Neuron (in vitro differentiated cells): ENCODE results near the gene ATMIN.

ENCODE experiments used
- H2AFZ ChIP-seq: one replicate; pipeline ENCODE4 v1.6.1; 2013; ENCODE audit warnings: low read depth, mild to moderate bottlenecking, inconsistent platforms, low read length, moderate library complexity
- H3K27me3 ChIP-seq: one replicate; pipeline ENCODE4 v1.6.1; 2013; ENCODE audit warnings: low read length; ENCODE audit not compliant: insufficient read depth
- H3K36me3 ChIP-seq: one replicate; pipeline ENCODE4 v1.6.1; 2013; ENCODE audit warnings: low read length; ENCODE audit not compliant: insufficient read depth
- H3K4me1 ChIP-seq: one replicate; pipeline ENCODE4 v1.6.1; 2013; ENCODE audit warnings: low read length; ENCODE audit not compliant: insufficient read depth
- H3K4me3 ChIP-seq: 2 replicates; pipeline ENCODE4 v1.5.1; 2013; ENCODE audit warnings: mild to moderate bottlenecking, low read length, moderate library complexity
- H3K9me3 ChIP-seq: one replicate; pipeline ENCODE4 v1.6.1; 2013; ENCODE audit warnings: low read length

ATMIN gene, protein sequence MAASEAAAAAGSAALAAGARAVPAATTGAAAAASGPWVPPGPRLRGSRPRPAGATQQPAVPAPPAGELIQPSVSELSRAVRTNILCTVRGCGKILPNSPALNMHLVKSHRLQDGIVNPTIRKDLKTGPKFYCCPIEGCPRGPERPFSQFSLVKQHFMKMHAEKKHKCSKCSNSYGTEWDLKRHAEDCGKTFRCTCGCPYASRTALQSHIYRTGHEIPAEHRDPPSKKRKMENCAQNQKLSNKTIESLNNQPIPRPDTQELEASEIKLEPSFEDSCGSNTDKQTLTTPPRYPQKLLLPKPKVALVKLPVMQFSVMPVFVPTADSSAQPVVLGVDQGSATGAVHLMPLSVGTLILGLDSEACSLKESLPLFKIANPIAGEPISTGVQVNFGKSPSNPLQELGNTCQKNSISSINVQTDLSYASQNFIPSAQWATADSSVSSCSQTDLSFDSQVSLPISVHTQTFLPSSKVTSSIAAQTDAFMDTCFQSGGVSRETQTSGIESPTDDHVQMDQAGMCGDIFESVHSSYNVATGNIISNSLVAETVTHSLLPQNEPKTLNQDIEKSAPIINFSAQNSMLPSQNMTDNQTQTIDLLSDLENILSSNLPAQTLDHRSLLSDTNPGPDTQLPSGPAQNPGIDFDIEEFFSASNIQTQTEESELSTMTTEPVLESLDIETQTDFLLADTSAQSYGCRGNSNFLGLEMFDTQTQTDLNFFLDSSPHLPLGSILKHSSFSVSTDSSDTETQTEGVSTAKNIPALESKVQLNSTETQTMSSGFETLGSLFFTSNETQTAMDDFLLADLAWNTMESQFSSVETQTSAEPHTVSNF

DNA sequence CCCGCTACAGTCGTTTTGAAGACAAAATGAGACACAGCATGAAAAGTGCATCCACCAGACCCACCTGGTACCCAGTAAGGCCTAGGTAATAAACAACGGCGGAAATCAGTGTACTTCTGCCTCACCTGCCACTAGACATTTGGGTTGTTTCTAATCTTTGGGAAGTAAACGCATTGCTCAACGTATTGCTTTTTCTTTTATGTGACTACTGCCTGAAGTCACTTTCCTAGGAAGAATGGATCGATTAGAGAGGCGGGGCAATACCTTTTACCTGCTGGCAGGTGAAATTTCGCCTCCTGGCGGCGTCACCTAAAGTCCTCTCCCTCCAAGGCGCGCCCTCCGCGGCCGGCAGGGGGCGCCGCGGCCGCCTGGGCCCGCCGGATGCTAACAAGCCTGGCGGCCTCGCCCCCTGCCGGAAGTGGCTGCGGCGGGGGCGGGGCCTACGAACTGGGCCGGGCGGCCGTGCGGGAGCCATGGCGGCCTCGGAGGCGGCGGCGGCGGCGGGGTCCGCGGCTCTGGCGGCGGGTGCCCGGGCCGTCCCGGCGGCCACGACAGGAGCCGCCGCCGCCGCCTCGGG is at the start of gene ATMIN:
Gene ATMIN (plus strand): TSS at position 445 of the 577 bp plus-strand sequence. CDS start 29 bp downstream, at position 474.
- H3K36me3 ChIP-seq = peaks cover 25% of the 10 kb centered on the region
- H2AFZ ChIP-seq = peak within 1 kb of the TSS; percentile 58
- H3K4me3 ChIP-seq = peak within 1 kb of the TSS; percentile 67
- peaks cover 9% of the 10 kb centered on the region for H3K4me1 ChIP-seq
- no peaks in the 10 kb centered on the region for H3K27me3 ChIP-seq
- H3K9me3 ChIP-seq = no peaks in the 10 kb centered on the region

DNA sequence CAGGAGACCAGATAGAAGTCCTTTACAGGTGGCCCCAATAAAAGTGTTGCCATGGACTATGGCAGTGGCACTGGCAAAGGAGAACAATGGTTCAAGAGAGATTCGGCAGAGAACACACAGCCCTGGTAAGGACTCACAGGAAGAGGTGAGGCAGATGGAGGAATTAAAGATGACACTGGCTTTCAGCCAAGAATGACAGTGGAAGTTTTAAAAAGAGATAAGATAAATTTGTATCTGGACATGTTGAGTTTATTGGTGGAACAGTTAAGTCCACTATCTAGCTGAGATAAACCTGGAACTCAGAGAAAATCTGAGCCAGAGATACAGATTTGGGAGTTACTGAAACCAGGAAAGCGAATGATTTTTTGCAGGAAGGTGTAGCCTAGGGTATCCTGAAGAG is 49.1 kb upstream of the ATMIN start:
- Histone ChIP-seq H3K36me3 (peaks cover 7% of the 10 kb centered on the region), H3K27me3 (no peaks in the 10 kb centered on the region), H3K4me1 (no peaks in the 10 kb centered on the region), H3K4me3 (no peak overlapping the region), H3K9me3 (no peaks in the 10 kb centered on the region), H2AFZ (no peak overlapping the region)

- no peak overlapping the region for H3K4me3 ChIP-seq
- H3K9me3 ChIP-seq = no peaks in the 10 kb centered on the region
- no peaks in the 10 kb centered on the region for H3K27me3 ChIP-seq
- peaks cover 4% of the 10 kb centered on the region for H3K4me1 ChIP-seq
- H2AFZ ChIP-seq = no peak overlapping the region
- H3K36me3 ChIP-seq = peaks cover 5% of the 10 kb centered on the region
Observed at GRCh38 chr16:80988756-80989155, 46.9 kb upstream of the ATMIN start.

DNA sequence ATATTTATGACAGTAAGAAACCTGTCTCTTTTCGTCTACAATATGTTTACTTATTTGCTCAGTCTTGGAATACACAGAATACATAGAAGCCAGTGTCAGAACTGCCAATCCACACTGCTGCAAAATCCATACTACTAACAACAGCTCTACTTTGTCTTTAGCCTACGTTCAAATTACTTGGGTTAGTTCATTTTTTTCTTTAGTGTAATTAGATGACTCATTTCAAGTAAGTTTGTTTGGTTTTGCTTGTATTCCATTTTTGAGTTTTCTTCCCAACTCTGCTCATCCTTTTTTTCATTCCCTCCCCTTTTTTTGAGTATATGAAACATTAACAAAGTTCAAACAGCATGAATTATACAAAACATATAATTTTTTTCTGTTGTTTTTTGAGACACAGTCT is 45.8 kb upstream of the ATMIN start:
- Histone ChIP-seq H3K4me3 (no peak overlapping the region), H3K9me3 (no peaks in the 10 kb centered on the region), H2AFZ (no peak overlapping the region), H3K4me1 (peaks cover 4% of the 10 kb centered on the region), H3K36me3 (peaks cover 5% of the 10 kb centered on the region), H3K27me3 (no peaks in the 10 kb centered on the region)

DNA sequence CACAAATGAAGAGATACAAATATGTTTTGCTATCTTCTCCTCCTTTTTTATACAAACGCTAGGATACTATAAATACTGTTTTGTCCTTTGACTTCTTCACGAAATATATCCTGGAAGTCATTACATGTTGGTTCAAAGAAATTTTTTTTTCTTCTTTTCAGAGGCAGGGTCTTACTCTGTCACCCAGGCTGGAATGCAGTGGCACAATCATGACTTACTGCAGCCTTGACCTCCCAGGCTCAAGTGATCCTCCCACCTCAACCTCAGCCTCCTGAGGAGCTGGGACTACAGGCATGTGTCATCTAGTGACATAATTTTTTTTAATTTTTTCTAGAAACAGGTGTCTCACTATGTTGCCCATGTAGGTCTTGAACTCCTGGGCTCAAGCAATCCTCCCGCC is 45.1 kb upstream of the ATMIN start:
- peaks cover 9% of the 10 kb centered on the region for H3K36me3 ChIP-seq
- H3K4me1 ChIP-seq = peaks cover 4% of the 10 kb centered on the region
- no peak overlapping the region for H3K4me3 ChIP-seq
- no peak overlapping the region for H2AFZ ChIP-seq
- H3K27me3 ChIP-seq = no peaks in the 10 kb centered on the region
- no peaks in the 10 kb centered on the region for H3K9me3 ChIP-seq

DNA sequence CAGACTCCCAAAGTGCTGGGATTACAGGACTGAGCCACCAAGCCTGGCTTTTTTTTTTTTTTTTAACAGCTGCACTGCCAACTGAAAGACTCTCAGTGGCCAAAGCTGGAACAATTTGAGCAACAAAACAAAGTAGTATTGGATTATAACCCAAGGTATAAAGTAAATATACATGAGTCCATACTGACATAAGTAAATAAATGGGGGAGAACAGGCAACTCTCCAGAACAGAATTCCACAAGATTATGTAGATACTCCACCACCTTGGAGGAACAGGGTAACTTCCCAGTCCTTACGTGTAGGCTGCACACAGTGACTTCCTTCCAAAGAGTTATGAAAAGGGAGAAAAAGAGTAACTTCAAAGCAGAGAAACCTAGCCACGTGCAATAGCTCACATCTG is 44.7 kb upstream of the ATMIN start:
- H3K4me3 ChIP-seq = no peak overlapping the region
- no peaks in the 10 kb centered on the region for H3K9me3 ChIP-seq
- no peak overlapping the region for H2AFZ ChIP-seq
- peaks cover 9% of the 10 kb centered on the region for H3K36me3 ChIP-seq
- peaks cover 4% of the 10 kb centered on the region for H3K4me1 ChIP-seq
- no peaks in the 10 kb centered on the region for H3K27me3 ChIP-seq

DNA sequence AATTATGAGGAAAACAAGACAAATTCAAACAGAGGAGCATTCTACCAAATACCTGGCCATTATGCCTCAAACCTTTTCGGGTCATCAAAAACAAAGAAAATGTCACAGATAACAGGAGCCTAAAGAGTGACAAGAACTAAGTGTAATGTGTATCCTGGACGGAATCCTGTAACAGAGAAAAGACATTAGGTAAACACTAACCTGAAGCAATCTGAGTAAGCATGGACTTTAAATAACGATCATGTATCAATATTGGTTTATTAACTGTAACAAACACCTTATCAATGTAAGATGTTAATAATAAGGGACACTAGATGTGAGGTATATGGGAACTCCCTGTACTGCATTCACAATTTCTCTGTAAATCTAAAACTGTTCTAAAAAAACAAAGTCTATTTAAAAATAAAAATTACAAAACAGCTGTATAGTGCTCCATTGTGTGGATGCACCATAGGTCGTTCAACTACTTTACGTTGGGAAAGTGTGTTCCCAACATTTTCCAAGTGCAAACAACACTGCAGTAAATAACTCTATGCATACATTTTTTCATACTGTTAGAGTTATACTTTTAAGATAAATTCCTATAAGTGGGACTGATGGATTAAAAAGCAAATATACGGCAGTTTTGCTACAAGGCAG is 43.7 kb upstream of the ATMIN start:
- H3K36me3 ChIP-seq = peaks cover 9% of the 10 kb centered on the region
- H3K9me3 ChIP-seq = no peaks in the 10 kb centered on the region
- H2AFZ ChIP-seq = no peak overlapping the region
- no peak overlapping the region for H3K4me3 ChIP-seq
- H3K27me3 ChIP-seq = no peaks in the 10 kb centered on the region
- peaks cover 4% of the 10 kb centered on the region for H3K4me1 ChIP-seq

- Histone ChIP-seq H3K4me1 (peaks cover 4% of the 10 kb centered on the region), H3K4me3 (no peak overlapping the region), H3K36me3 (peaks cover 9% of the 10 kb centered on the region), H2AFZ (no peak overlapping the region), H3K27me3 (no peaks in the 10 kb centered on the region), H3K9me3 (no peaks in the 10 kb centered on the region)
Observed at GRCh38 chr16:80992676-80993293, 42.9 kb upstream of the ATMIN start.

- peaks cover 4% of the 10 kb centered on the region for H3K4me1 ChIP-seq
- no peaks in the 10 kb centered on the region for H3K9me3 ChIP-seq
- peaks cover 9% of the 10 kb centered on the region for H3K36me3 ChIP-seq
- no peak overlapping the region for H2AFZ ChIP-seq
- H3K4me3 ChIP-seq = no peak overlapping the region
- H3K27me3 ChIP-seq = no peaks in the 10 kb centered on the region
Observed at GRCh38 chr16:80993307-80993706, 42.3 kb upstream of the ATMIN start.

GRCh38 chr16:80993834-80994233 is 41.8 kb upstream of the ATMIN start:
- Histone ChIP-seq H3K27me3 (no peaks in the 10 kb centered on the region), H3K36me3 (peaks cover 9% of the 10 kb centered on the region), H3K9me3 (no peaks in the 10 kb centered on the region), H3K4me3 (no peak overlapping the region), H2AFZ (no peak overlapping the region), H3K4me1 (peaks cover 4% of the 10 kb centered on the region)

GRCh38 chr16:80994451-80994850 is 41.2 kb upstream of the ATMIN start:
- Histone ChIP-seq H3K4me3 (no peak overlapping the region), H3K36me3 (peaks cover 9% of the 10 kb centered on the region), H3K27me3 (no peaks in the 10 kb centered on the region), H3K9me3 (no peaks in the 10 kb centered on the region), H2AFZ (no peak overlapping the region), H3K4me1 (peaks cover 4% of the 10 kb centered on the region)

- no peaks in the 10 kb centered on the region for H3K27me3 ChIP-seq
- no peaks in the 10 kb centered on the region for H3K9me3 ChIP-seq
- H3K4me3 ChIP-seq = no peak overlapping the region
- no peak overlapping the region for H2AFZ ChIP-seq
- peaks cover 4% of the 10 kb centered on the region for H3K4me1 ChIP-seq
- peaks cover 5% of the 10 kb centered on the region for H3K36me3 ChIP-seq
Observed at GRCh38 chr16:80996688-80997138, 38.9 kb upstream of the ATMIN start.
